HG02884 (cell line): ENCODE measurements around the gene JUND.

Experiments used
- ATAC-seq: cut with Tn5 transposase; IDR thresholded peaks from one replicate; pipeline ENCODE4 v1.9.1; 2021; ENCODE audit warnings: mild to moderate bottlenecking, moderate library complexity; ENCODE audit not compliant: unreplicated experiment

The JUND gene

DNA sequence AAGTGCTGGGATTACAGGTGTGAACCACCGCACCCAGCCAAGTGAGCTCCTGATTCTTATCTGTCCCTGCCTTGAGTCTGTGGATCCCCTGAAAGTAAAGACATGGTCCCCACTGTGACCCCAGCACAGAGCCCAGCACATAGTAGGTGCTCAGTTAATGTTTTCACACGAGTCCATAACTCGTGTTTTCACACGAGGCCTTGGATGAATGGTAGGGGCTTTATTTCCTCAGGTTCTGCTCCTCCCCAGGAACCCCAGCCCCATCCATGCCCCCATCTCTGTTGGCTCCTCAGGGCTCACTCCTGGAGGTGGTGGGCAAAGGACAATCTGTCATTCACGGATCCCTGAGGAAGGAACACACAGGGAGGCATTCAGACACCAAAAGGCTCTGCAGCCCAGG, 31.6 kb downstream of the JUND start:
- ATAC-seq, result no peak

DNA sequence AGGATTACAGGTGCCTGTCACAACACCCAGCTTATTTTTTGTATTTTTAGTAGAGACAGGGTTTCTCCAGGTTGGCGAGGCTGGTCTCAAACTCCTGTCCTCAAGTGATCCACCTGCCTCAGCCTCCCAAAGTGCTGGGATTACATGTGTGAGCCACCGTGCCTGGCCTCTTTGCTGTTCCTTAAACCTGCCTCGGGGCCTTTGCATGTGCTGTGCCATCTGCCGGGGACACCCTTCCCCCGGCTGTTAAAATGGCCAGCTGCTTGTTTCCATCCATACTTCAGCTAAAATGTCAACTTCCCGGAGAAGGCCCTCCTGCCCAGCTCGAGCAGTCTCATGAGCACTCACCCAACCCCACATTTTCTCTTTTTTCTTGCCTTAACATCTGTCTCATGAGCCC, 36.1 kb downstream of the JUND start:
- no peak for ATAC-seq

- ATAC-seq, result no peak
Observed at GRCh38 chr19:18239303-18239702, 42.1 kb downstream of the JUND start.

GRCh38 chr19:18234194-18234593, 47.2 kb downstream of the JUND start:
- ATAC-seq, result no peak

- no peak for ATAC-seq
Observed at GRCh38 chr19:18233224-18233825, 48.1 kb downstream of the JUND start.

DNA sequence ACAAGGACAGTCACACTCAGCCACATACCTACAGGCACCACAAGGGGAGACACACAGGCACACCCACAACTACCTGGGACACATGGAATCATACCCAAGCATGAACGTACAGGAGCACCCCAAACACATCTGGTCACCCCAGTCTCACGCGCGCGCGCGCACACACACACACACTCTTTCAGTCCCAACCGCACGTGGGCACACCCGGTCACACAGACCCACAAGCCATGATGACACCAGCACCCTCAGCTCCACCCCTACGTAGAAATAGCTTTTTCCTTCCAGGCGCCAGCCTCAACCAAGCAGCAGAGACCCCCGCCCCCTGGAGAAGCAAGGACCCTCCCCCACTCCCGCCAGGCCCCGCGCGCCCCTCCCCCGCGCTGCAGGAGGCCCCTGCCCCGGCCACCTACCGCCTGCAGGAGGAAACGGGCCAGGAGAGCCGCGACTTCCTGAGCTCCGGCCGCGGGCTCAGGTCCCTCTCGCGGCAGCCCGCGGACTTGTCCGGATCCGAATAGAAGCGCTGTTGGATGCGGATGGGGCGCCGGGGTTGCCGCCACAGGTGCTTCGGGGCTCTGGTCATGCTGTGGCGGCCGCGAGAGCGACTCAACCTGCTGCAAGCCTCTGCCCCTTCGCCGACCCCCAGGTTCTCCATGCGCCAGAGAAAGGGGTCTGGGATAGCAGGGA, 48.7 kb downstream of the JUND start:
- no peak for ATAC-seq

DNA sequence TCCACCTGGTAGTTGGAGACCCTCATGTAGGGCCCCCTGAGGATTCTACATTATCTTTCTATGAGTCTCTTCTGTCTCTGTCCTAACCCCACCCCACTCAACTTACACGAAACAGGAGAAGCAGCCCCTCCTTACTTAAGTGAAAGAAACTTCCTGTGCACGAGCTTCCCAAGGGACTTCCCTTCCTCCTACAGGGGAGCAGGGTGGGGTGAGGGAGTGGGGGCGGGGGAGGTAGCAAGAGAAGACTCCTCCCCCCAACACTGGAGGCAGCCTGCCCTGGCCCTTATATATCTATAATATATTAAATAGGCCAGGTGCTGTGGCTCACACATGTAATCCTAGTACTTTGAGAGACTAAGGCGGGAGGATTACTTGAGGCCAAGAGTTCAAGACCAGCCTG, 49.6 kb downstream of the JUND start:
- no peak for ATAC-seq

DNA sequence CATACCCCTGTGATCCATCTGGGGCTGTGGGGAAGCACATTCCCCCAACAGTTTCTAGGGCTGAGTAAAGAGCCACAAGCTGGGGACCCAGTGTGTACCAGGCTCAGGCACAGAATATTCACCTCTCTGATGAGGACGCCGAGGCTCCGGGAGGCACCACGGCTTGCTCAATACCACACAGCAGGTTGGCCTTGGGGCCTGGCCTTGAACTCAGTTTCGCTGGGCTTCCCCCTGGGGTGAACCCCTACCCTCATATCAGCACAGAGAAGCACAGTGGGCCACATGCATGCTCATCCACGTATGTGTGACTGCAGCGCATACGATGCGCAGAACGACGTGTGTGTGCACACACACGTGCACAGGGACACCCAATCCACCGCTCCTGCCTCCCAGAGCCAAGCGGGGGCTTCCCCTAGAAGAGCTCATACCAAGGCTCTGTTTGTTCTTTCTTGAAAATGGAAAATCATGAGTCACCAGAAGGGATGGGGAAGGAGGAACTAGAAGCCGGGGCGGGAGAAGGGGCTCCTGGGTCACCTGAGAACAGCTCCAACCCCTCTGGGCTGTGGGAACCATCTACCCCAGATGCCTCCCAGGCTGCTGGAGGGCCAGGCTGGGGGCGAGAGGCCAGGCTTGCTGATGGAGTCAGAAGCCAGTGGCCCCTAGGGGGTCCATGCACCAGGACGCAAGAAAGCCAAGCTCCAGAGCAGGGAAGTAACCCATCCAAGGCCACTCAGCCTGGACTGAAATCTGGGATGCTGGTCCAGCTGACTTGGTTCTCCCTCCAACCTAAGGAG, 50.3 kb downstream of the JUND start:
- ATAC-seq, result no peak

- no peak for ATAC-seq
Observed at GRCh38 chr19:18229915-18230314, 51.5 kb downstream of the JUND start.
